Stimulated activated naive CD4-positive, alpha-beta T cell (primary cell): Measurements from ENCODE around the gene BLACAT1.
"Not testable (repeated sequence)": the region's sequence is repeated elsewhere in the genome, so short reads cannot be mapped to it uniquely, and the experiment has no call there.

ENCODE experiments used
- DNase-seq, 6 experiments: peaks; one replicate each; lab custom pipeline; 2025; lab: John Stamatoyannopoulos, UW

Gene BLACAT1

DNA sequence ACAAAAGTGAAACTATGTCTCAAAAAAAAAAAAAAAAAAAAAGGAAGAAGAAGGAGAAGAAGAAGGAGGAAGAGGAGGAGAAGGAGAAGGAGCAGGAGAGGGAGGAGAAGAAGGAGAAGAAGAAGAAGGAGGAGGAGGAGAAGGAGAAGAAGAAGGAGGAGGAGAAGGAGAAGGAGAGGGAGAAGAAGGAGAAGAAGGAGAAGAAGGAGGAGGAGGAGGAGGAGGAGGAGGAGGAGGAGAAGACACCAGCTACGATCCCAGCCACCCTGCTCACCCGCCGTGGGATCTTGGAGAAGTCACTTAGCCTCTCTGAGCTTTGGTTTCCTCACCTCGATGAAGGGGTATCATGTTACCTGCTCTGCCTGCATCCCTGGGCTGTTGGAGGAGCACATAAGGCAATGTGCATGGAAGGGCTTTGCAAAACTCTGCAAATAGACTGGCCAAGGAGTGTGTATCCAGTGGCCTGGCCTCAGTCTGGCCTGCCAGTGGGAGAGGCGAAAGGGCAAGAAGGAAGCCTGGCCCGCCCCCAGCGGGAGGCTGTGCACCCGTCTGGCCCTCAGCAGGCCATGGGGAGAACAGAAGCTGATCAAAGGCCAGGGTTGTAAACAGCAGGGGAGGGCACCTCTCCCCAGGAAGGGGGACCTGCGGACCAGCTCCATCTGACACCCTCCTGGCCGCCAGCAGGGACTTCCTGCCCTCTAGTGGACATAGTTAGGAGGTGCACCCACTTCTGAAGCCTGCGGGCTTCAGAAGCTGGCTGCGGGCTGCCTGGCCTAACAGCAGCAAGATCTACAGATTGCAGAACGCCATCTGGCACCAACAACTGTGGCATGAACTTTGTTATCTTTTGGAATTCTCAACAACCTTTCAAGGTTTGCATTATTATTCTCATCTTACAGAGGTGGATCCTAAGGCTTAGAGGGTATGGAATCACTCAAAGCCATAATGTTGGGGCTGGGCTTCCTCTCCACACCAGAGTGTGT lies 29.4 kb upstream of the BLACAT1 start:
- DNase-seq = peak; percentile 28 to 77 (median 49)

DNA sequence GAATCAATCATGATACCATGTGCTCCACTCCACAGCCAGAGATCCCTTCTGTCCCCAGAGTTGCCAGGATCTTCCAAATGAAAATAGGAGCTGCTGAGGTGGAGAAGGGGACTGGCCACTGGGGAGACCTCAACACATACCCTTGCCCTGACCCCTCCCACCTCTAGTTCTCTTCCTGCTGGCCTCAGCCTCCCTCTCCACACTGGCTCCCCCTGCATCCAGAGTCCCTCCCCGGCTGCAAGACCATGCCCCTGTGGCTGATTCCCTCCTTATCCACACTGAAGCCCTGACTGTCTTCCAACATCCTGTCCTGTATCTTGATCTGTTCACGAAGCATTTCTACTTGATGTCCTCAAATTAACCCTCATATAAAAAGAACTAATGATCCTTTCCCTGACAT lies 27.5 kb upstream of the BLACAT1 start:
- DNase-seq = no peak

- DNase-seq = not testable (repeated sequence)
These were observed 26.7 kb upstream of the BLACAT1 start for GRCh38 chr1:205482587-205482986.

DNA sequence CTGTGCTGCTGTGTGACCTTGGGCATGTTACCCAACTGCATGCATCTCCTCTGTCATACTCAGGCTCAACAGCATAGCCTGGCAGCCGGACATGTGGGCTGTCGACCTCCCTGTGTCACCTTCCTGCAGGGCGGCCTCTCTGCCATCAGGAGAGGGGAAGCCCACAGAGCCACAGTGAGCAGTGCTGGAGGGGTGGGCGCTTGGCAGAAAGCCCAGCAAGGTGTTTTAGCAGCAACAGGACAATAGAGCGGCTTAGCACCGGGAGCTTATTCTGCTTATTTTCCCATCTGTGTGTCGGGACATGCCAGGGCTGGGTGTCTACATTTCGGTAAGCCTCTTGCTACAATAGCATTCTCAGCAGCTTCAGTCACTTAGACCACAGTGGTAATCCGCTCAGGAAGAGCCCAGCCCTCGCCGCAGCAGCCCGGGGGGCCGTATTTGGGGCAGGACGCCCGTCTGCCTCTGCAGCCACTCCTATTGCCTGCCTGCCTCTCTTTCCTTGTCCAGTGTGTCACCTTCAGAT lies 25.8 kb upstream of the BLACAT1 start:
- no peak for DNase-seq

DNA sequence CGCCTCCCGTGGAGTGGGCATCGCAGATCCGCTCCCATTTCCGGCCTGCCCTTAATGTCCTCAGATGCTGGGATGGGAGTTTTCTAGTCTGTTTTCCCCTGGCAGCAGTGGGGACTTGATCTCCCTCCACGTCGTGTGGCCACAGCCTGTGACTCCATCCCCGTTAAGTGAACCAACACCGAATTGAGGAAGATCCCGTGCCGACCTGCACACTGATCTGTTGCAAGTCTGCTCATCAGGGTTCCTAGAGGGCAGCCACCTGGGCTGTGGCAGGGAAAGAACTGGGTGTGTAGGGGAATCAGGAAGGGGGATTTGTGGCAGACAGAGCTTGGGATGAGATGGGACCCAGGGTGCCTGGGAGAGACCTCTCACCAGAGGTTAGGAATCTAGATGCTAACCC lies 25.4 kb upstream of the BLACAT1 start:
- DNase-seq = no peak

- DNase-seq = no peak
These were observed 24.6 kb upstream of the BLACAT1 start for GRCh38 chr1:205480349-205480985.

GRCh38 chr1:205478985-205479384 lies 23.1 kb upstream of the BLACAT1 start:
- DNase-seq = not testable (repeated sequence)

- no peak for DNase-seq
These were observed 22.0 kb upstream of the BLACAT1 start for GRCh38 chr1:205477759-205478247.

- no peak for DNase-seq
These were observed 21.4 kb upstream of the BLACAT1 start for GRCh38 chr1:205477121-205477758.

DNA sequence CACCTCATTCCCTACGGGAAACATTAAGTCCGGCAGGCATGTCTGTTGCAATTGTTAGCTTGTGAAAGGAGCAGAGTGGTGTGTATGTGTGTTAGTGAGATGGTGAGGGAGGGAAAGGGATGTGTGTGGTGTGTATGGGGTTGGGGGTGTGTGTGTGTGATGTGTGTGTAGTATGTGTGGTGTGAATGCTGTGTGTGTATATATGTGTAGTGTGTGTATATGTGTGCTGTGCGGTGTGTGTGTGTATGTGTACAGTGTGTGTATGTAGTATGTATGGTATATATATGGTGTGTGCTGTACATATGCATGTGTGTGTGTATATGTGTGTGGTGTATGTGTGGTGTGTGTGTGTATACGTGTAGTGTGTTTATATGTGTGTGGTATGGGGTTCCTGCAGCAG lies 20.8 kb upstream of the BLACAT1 start:
- no peak for DNase-seq

DNA sequence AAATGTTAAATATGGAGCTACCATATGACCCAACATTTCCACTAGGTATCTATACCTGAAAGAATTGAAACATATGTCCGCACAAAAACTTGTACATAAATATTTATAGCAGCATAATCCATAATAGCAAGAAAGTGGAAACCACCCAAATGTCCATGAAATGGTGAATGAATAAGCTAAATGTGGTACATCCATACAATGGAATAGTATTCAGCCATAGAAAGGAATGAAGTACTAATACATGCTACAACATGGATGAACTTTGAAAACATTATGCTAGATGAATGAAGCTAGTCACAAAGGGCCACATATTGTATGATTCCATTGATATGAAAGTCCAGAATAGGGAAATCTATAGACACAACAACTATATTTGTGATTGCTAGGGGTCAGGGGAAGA lies 20.0 kb upstream of the BLACAT1 start:
- DNase-seq = no peak

- DNase-seq = no peak
These were observed 18.7 kb upstream of the BLACAT1 start for GRCh38 chr1:205474571-205474970.

GRCh38 chr1:205473966-205474365 lies 18.1 kb upstream of the BLACAT1 start:
- no peak for DNase-seq

GRCh38 chr1:205473475-205473874 lies 17.6 kb upstream of the BLACAT1 start:
- DNase-seq = no peak

GRCh38 chr1:205472737-205473441 lies 17.0 kb upstream of the BLACAT1 start:
- no peak for DNase-seq

GRCh38 chr1:205470131-205470530 lies 14.3 kb upstream of the BLACAT1 start:
- DNase-seq = no peak

DNA sequence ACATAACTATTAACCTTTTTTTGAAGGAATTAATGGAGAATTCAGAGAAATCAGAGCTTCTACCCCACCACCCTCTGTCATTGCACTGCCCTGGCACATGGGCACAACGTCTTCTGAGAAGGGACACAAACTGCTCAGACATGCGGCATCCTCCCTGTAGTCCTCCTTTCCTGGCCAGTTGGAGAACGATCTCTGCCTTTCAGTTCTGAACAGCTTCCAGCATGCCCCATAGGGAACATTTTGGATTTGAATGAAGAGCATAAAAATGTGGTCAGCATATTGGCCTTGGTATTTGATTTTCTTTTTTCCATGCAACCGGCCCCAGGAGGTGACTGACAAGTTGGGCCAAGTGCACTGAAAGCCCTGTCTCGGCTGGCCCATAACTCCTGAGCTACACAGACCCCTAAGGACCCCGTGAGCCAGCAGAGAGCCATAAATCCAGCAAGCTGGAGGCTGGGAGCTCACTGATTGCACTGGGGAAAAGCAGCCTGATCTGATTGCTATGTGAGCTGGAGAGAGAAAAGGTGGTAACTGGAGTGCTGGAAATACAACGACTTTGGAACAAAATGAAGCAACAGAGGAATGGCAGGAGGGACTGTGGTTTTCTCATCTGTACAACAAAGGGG lies 10.9 kb upstream of the BLACAT1 start:
- no peak for DNase-seq

GRCh38 chr1:205465392-205465791 lies 9.5 kb upstream of the BLACAT1 start:
- DNase-seq = no peak

GRCh38 chr1:205458777-205459566 lies 3.1 kb upstream of the BLACAT1 start:
- peak in 2 of 6 experiments; percentile 11 to 28 for DNase-seq
